Cortex of kidney (tissue), 1 donor: ENCODE measurements around the gene DPAGT1.
A peak's percentile ranks its signal among the peaks of the same experiment; 100 is the strongest.
"Not testable (repeated sequence)": the region's sequence is repeated elsewhere in the genome, so short reads cannot be mapped to it uniquely, and the experiment has no call there.

Experiments
- DNase-seq: peaks from one replicate; lab custom pipeline; 2025; lab: John Stamatoyannopoulos, UW

Gene DPAGT1

GRCh38 chr11:119101759-119102423 lies at the start of gene DPAGT1:
Gene DPAGT1, minus strand, starts transcription at chr11:119101853. Its CDS starts 198 bp downstream, at chr11:119101655.
- DNase-seq: no peak

GRCh38 chr11:119149786-119150275 lies 48.2 kb upstream of the DPAGT1 start:
- no peak for DNase-seq

- DNase-seq: no peak
These were observed 47.5 kb upstream of the DPAGT1 start, which contains the start of gene ABCG4 for GRCh38 chr11:119149018-119149785. Gene ABCG4, plus strand, starts transcription at chr11:119149052. Its CDS starts 914 bp downstream, at chr11:119149966.

GRCh38 chr11:119148720-119149017 lies 47.0 kb upstream of the DPAGT1 start:
- no peak for DNase-seq

GRCh38 chr11:119147604-119148333 lies 46.1 kb upstream of the DPAGT1 start:
- no peak for DNase-seq

- DNase-seq: no peak
These were observed 43.9 kb upstream of the DPAGT1 start for GRCh38 chr11:119145551-119145950.

GRCh38 chr11:119144825-119145486 lies 43.3 kb upstream of the DPAGT1 start:
- DNase-seq: no peak

- not testable (repeated sequence) for DNase-seq
These were observed 37.6 kb upstream of the DPAGT1 start for GRCh38 chr11:119139276-119139675.

GRCh38 chr11:119134389-119134978 lies 32.8 kb upstream of the DPAGT1 start:
- no peak for DNase-seq

- no peak for DNase-seq
These were observed 29.0 kb upstream of the DPAGT1 start for GRCh38 chr11:119130662-119131061.

- DNase-seq: no peak
These were observed 25.1 kb upstream of the DPAGT1 start for GRCh38 chr11:119126675-119127268.

- no peak for DNase-seq
These were observed 24.2 kb upstream of the DPAGT1 start for GRCh38 chr11:119125821-119126220.

GRCh38 chr11:119121811-119122124 lies 20.1 kb upstream of the DPAGT1 start:
- no peak for DNase-seq

- DNase-seq: peak; percentile 64
These were observed 19.6 kb upstream of the DPAGT1 start, which contains the start of gene HINFP for GRCh38 chr11:119121008-119121810. Gene HINFP, plus strand, starts transcription at chr11:119121580. Its CDS starts 5,365 bp downstream, at chr11:119126945.

- no peak for DNase-seq
These were observed 19.0 kb upstream of the DPAGT1 start for GRCh38 chr11:119120639-119121007.

GRCh38 chr11:119118946-119119345 lies 17.3 kb upstream of the DPAGT1 start:
- no peak for DNase-seq

- DNase-seq: no peak
These were observed 16.6 kb upstream of the DPAGT1 start for GRCh38 chr11:119118227-119118626.

- DNase-seq: no peak
These were observed 15.5 kb upstream of the DPAGT1 start for GRCh38 chr11:119117004-119117706.

- DNase-seq: no peak
These were observed 14.9 kb upstream of the DPAGT1 start for GRCh38 chr11:119116601-119117000.

GRCh38 chr11:119116235-119116594 lies 14.6 kb upstream of the DPAGT1 start:
- no peak for DNase-seq
